Smooth muscle cell (in vitro differentiated cells): Measurements from ENCODE around the gene LPIN3. TPM values are rescaled to one million over a fixed set of nuclear protein-coding genes. Genes with fewer than 3 reads are reported as not detected.

ENCODE experiments used
- DNase-seq: peaks from one replicate; lab custom pipeline; 2025; ENCODE audit not compliant: unreplicated experiment; lab: John Stamatoyannopoulos, UW
- H2AFZ ChIP-seq: fragments of 200-600 bp; sonication (generic); 2 replicates; pipeline ENCODE4 v1.6.0; 2016; ENCODE audit warnings: antibody characterized with exemption, low read depth, mild to moderate bottlenecking
- H3F3A ChIP-seq: fragments of 200-600 bp; sonication (generic); 2 replicates; pipeline ENCODE4 v1.6.0; 2017; ENCODE audit warnings: antibody characterized with exemption, low read depth
- H3K27ac ChIP-seq: fragments of 200-600 bp; sonication (generic); 2 replicates; pipeline ENCODE4 v1.5.1; 2016; ENCODE audit warnings: low read depth, mild to moderate bottlenecking
- H3K27me3 ChIP-seq: fragments of 200-600 bp; sonication (generic); 2 replicates; pipeline ENCODE4 v1.6.1; 2016; ENCODE audit warnings: low read depth, mild to moderate bottlenecking
- H3K36me3 ChIP-seq: fragments of 200-600 bp; sonication (generic); 2 replicates; pipeline ENCODE4 v1.5.1; 2016; ENCODE audit warnings: low read depth
- H3K4me1 ChIP-seq: fragments of 200-600 bp; sonication (generic); 2 replicates; pipeline ENCODE4 v1.5.1; 2016; ENCODE audit warnings: low read depth
- H3K4me2 ChIP-seq: fragments of 200-600 bp; sonication (generic); 2 replicates; pipeline ENCODE4 v1.6.0; 2016; ENCODE audit warnings: mild to moderate bottlenecking
- H3K4me3 ChIP-seq: fragments of 200-600 bp; sonication (generic); 2 replicates; pipeline ENCODE4 v1.5.1; 2016; ENCODE audit warnings: mild to moderate bottlenecking
- H3K79me2 ChIP-seq: fragments of 200-600 bp; sonication (generic); 2 replicates; pipeline ENCODE4 v1.6.0; 2016; ENCODE audit warnings: low read depth, mild to moderate bottlenecking
- H3K9ac ChIP-seq: fragments of 200-600 bp; sonication (generic); 2 replicates; pipeline ENCODE4 v1.6.0; 2016; ENCODE audit warnings: low read depth
- H3K9me3 ChIP-seq: fragments of 200-600 bp; sonication (generic); replicated peaks from 2 replicates; pipeline ENCODE4 v1.5.1; 2016; ENCODE audit warnings: low read depth
- H4K20me1 ChIP-seq: fragments of 200-600 bp; sonication (generic); 2 replicates; pipeline ENCODE4 v1.6.0; 2016; ENCODE audit warnings: low read depth
- WGBS: methylation state at CpG from one replicate; pipeline ENCODE4 v1.1.7; 2016; ENCODE audit warnings: low lambda C conversion rate; 5-methylcytosine and 5-hydroxymethylcytosine counted together
- polyA plus RNA-seq: library from polyadenylated mRNA; unstranded; fragments of >200 nt; fragmentation: Nextera tagmentation; extraction: Ambion mirVana; gene quantifications from 2 replicates; pipeline ENCODE4 v1.2.1, GENCODE V29; 2016
- total RNA-seq: library from RNA; depleted of rRNA; stranded (reverse); fragments of >200 nt; gene quantifications from 2 replicates; pipeline ENCODE4 v1.2.3, GENCODE V29; 2014
- TF ChIP-seq, protein P1 (sequence below): fragments of 200-600 bp; sonication (generic); IDR thresholded peaks from 2 replicates; pipeline ENCODE4 v1.5.1; 2017; ENCODE audit warnings: borderline replicate concordance, mild to moderate bottlenecking, antibody characterized with exemption; ENCODE audit not compliant: insufficient read depth, poor library complexity, severe bottlenecking

Gene LPIN3
- total and polyA plus RNA-seq, 2 experiments from 2014 or later = 6.9 to 12.5 TPM

- DNase-seq = no peak
- no peaks in the 10 kb centered on the region for H4K20me1 ChIP-seq
- H3K27me3 ChIP-seq = peaks cover 39% of the 10 kb centered on the region
- H3F3A ChIP-seq = no peaks in the 10 kb centered on the region
- no peak overlapping the region for H3K4me2 ChIP-seq
- peaks cover 6% of the 10 kb centered on the region for H3K4me1 ChIP-seq
- TF ChIP-seq, protein P1, sequence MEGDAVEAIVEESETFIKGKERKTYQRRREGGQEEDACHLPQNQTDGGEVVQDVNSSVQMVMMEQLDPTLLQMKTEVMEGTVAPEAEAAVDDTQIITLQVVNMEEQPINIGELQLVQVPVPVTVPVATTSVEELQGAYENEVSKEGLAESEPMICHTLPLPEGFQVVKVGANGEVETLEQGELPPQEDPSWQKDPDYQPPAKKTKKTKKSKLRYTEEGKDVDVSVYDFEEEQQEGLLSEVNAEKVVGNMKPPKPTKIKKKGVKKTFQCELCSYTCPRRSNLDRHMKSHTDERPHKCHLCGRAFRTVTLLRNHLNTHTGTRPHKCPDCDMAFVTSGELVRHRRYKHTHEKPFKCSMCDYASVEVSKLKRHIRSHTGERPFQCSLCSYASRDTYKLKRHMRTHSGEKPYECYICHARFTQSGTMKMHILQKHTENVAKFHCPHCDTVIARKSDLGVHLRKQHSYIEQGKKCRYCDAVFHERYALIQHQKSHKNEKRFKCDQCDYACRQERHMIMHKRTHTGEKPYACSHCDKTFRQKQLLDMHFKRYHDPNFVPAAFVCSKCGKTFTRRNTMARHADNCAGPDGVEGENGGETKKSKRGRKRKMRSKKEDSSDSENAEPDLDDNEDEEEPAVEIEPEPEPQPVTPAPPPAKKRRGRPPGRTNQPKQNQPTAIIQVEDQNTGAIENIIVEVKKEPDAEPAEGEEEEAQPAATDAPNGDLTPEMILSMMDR = no peak
- no peaks in the 10 kb centered on the region for H3K79me2 ChIP-seq
- no peak overlapping the region for H2AFZ ChIP-seq
- H3K27ac ChIP-seq = no peak overlapping the region
- no peak overlapping the region for H3K4me3 ChIP-seq
- no peak overlapping the region for H3K9ac ChIP-seq
- H3K36me3 ChIP-seq = no peaks in the 10 kb centered on the region
- WGBS = 71% methylated on average over 13 of the region's 13 CpGs
- H3K9me3 ChIP-seq = no peaks in the 10 kb centered on the region
Measured at GRCh38 chr20:41367393-41367695, 26.7 kb downstream of the LPIN3 start.

- Histone ChIP-seq H3K4me1 (peaks cover 6% of the 10 kb centered on the region), H3K36me3 (no peaks in the 10 kb centered on the region), H3K4me3 (no peak overlapping the region), H3K9ac (no peak overlapping the region), H3K27ac (no peak overlapping the region), H3F3A (no peaks in the 10 kb centered on the region), H3K9me3 (no peaks in the 10 kb centered on the region), H2AFZ (no peak overlapping the region), H3K79me2 (no peaks in the 10 kb centered on the region), H3K4me2 (no peak overlapping the region), H3K27me3 (peaks cover 39% of the 10 kb centered on the region), H4K20me1 (no peaks in the 10 kb centered on the region)
- 90% methylated on average over 3 of the region's 3 CpGs for WGBS
- DNase-seq = no peak
- TF ChIP-seq, protein P1 = no peak
Measured at GRCh38 chr20:41367956-41368355, 27.3 kb downstream of the LPIN3 start.

DNA sequence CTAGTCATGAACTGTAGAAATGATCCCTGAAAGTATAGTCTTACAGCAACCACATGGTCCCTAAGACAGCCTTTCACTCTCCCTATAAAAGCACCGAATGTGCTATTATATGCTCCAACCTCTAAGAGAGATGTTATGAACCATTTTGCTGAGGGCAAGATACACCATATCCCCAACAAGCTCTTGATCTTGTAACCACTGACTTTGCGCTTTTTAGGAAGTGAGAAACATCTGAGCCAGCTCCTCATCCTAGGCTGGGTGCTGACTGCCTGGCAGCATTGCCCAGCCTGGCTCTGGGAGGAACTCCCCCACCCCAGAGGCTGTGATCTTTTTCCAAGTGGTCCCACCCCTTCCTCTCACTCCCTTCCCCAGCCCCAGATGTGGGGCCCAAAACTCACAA, 29.1 kb downstream of the LPIN3 start:
- Histone ChIP-seq H4K20me1 (no peaks in the 10 kb centered on the region), H3K9ac (no peak overlapping the region), H3K36me3 (no peaks in the 10 kb centered on the region), H3K4me3 (no peak overlapping the region), H2AFZ (no peak overlapping the region), H3K27me3 (peaks cover 31% of the 10 kb centered on the region), H3K4me1 (peaks cover 6% of the 10 kb centered on the region), H3K4me2 (no peak overlapping the region), H3K79me2 (no peaks in the 10 kb centered on the region), H3K9me3 (no peaks in the 10 kb centered on the region), H3K27ac (no peak overlapping the region), H3F3A (no peaks in the 10 kb centered on the region)
- TF ChIP-seq, protein P1 = no peak
- 93% methylated on average over 2 of the region's 2 CpGs for WGBS
- DNase-seq = no peak

DNA sequence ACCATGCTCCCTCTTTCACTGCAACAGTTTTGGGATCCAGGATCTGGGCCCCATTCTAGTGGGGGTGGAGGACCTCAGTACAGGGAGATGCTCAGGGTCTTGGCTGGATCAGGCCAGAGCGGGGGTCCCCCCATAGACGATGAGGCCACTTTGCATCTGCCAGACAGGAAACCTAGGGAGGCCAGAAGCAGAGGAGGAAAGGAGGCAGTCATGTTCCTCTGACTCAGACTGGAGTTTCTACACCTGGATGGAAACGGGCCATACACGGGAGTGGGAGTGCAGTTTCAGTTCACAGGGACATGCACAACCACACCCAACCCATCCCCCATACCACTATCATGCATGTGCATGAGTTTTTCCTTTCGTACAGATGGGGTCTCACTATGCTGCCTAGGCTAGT, 29.6 kb downstream of the LPIN3 start:
- no peak for DNase-seq
- TF ChIP-seq, protein P1 = no peak
- no peaks in the 10 kb centered on the region for H3K36me3 ChIP-seq
- no peak overlapping the region for H3K4me2 ChIP-seq
- no peaks in the 10 kb centered on the region for H4K20me1 ChIP-seq
- no peak overlapping the region for H2AFZ ChIP-seq
- WGBS = 93% methylated on average over 5 of the region's 5 CpGs
- H3K9me3 ChIP-seq = no peaks in the 10 kb centered on the region
- H3F3A ChIP-seq = no peaks in the 10 kb centered on the region
- no peaks in the 10 kb centered on the region for H3K79me2 ChIP-seq
- no peak overlapping the region for H3K9ac ChIP-seq
- H3K27me3 ChIP-seq = peaks cover 26% of the 10 kb centered on the region
- H3K27ac ChIP-seq = no peak overlapping the region
- H3K4me1 ChIP-seq = peaks cover 6% of the 10 kb centered on the region
- no peak overlapping the region for H3K4me3 ChIP-seq
